ENCODE measurements around the gene CDIP1.
A peak's percentile ranks its signal among the peaks of the same experiment; 100 is the strongest.

CDIP1 gene

DNA sequence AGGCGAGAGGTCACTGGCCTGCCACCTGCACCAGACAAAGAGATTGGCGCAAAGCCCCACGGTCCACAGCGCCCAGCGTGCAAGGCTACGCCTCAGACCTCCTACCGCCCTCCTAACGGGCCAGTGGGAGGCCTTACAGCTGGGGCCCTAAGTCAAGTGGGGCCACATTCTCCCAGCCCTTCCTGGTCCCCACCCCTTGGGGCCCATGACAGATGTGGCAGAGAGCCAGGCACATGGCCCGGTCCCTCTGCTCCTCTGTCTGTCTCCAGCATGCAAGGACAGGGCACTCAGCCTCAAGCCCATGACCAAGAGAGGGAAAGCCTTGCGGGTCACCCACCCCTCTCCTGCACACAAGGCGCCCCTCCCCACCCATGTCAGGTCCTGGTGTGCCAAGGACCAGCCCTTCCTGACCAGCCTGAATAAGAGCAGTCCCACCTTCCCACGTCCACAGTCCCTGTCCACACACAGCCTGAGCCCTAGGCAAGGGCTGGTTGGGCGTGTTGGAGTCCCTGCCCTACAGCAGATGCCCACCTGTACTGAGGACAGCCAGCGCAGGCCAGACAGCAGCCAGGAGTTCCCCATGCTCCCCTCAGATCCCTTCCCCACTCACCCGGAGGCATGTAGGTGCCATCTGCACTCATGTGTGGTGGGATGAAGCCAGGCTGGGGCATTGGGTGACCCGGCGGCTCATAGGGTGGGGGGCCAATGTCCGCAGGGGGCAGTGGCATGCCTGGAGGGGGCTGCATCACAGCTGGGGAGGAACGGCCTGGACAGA is 25.3 kb downstream of the CDIP1 start:
- no peak for DNase-seq

DNA sequence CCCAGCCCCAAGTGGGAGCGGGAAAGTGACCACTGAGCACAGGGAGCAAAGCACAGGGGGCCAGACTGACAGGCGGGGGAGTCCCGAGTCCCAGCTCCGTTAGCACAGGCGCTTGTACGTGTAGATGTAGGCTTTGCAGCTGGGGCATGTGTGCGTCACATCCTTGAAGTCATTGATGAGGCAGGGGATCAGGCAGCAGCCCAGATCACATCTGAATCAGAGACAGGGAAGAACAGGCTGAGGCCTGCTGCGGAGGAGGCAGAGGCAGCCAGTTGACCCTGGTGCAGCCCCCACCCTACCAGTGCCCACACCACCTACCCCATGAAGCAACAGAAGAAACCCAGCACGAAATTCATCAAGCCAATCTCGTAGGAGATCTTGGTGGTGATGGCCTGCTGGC is 26.1 kb downstream of the CDIP1 start:
- DNase-seq, result no peak

DNA sequence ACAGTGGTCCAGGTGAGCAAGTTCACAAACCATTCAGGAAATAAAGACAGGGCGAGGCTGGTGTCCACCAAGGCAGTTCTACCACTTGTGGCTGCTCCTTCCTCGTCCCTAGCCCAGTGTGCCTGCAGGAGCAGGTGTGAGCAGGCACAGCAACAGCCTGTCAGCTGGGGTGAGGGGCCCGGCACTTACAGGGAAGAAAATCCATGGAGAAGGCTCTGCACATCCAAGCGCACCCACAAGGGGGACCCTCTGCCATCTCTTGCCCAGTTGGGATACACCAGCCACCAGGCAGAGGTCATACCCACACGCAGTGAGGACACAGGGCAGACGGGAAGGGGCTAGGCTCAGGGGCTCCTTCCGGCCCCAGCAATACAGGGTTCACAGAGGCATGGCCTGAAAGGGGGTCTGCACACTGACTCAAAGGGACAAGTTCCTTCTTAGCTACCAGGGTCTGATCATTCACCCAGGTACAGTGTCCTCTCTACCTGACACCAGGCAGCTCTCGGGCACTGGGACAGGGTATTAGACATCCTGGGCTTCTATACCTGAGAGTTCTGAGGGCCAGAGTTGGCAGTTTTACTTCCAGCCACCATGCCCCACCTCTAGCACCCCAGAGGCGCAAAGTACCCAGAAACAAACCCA is 27.0 kb downstream of the CDIP1 start:
- DNase-seq, result peak; percentile 43

DNA sequence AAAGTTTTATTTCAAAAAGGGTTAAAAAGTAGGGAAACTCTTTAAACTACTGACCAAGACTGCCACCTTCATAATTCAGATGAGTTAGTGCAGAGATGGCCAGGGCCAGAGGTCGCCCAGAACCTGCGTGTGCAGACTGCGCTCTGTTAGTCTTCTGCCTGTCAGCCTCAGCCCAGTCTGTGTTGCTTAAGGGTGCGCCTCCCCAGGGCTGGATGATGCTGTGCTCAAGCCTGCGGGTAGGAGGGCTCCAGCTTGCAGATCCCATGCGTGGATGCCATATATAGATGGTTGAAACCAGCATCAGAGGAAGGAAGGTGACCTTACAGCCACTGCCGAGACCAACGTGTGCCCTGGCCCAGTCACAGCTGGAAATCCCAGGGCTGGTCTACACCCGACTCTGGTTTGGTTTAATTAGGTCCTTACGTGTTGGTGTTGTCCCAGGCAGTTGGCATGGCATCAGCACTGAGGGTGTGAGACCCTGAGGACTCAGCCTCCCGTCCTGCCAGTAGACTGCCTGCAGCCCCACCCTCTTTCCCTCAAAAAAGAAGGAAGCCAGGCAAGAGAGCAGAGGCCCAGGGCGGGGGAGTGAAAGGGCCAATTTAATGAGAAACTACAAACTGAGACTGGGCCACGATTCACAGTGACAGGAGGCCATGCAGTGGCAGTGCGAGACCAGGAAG is 27.7 kb downstream of the CDIP1 start:
- DNase-seq, result no peak

DNA sequence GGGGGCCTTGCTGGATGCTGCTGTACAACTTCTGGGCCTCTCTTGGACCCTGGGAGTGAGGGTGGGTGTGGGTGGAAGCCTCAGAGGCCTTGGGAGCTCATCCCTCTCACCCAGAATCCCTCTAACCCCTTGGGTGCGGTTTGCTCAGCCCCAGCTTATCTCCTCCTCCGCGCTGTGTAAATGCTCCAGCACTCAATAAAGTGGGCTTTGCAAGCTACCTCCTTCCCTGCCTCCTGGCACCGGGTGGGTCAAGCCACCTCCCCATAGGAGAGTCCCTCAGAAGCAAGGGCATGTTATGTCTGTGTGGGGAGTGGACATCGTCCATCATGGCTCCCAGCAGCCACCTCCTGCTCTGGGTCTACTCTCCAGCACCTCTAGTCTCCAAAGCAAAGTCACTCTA is 28.4 kb downstream of the CDIP1 start:
- no peak for DNase-seq

DNA sequence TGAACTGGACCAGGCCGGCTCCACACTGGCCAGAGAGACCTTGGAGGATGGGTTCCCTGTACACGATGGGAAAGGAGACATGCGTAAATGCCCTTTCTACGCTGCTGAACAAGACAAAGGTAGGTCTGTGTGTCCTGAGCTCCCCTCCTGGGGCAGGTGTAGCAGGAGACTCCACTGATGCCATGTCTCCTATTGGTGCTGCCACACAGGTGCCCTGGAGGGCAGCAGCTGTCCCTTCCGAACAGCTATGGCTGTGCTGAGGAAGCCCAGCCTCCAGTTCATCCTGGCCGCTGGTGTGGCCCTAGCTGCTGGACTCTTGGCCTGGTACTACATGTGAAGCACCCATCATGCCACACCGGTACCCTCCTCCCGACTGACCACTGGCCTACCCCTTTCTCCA is 29.2 kb downstream of the CDIP1 start:
- DNase-seq, result no peak

DNA sequence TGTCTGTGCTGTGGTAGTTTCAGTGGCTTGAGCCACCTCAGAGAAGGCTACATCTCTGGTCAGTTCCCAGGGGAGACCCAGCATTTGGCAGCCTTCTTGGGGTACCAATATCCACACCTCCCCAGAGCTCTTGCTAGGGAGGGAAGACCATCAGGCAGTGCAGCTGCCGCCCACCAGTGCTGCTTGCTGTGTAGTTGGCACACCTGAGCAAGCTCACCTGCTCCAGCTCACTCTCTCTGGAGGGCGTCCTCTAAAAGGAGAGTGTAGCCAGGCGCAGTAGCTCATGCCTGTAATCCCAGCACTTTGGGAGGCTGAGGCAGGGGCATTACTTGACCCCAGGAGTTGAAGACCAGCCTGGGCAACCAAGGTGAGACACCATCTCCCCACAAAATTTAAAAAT is 29.8 kb downstream of the CDIP1 start:
- DNase-seq, result no peak

DNA sequence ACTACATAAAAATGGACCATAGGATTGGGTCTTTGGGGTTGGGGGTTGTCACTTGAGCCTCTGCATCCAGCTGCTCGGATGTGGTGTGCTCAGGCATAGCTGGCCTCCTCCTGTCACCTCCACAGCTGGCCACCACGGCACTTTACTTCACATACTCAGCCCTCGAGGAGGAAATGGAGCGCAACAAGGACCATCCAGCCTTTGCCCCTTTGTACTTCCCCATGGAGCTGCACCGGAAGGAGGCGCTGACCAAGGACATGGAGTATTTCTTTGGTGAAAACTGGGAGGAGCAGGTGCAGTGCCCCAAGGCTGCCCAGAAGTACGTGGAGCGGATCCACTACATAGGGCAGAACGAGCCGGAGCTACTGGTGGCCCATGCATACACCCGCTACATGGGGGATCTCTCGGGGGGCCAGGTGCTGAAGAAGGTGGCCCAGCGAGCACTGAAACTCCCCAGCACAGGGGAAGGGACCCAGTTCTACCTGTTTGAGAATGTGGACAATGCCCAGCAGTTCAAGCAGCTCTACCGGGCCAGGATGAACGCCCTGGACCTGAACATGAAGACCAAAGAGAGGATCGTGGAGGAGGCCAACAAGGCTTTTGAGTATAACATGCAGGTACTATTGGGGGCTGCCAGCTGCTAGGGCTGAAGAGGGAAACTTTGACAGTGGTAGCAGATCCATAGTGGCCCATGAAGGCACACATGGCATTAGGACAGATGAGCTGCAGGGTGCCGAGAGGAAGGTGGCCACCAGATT is 30.8 kb downstream of the CDIP1 start:
- no peak for DNase-seq

DNA sequence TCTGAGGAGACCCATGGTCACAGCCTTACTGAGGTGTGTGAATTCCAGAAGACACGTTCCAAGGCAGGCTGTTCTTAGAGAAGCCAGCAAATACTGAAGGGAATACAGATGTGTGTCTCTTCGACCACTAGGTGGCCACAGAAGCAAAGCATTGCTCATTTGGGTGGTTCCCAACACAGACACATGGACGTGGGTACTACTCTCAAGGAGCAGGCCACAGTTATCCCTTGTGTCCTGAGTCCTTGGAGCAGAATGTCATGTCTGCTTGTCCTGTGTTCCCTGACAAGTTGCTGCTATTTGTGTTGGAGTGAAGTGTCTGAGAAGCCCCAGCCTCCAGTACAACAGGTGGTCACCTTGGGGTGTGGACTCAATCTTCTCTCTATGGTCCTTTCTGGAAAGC is 32.1 kb downstream of the CDIP1 start:
- peak; percentile 63 for DNase-seq

DNA sequence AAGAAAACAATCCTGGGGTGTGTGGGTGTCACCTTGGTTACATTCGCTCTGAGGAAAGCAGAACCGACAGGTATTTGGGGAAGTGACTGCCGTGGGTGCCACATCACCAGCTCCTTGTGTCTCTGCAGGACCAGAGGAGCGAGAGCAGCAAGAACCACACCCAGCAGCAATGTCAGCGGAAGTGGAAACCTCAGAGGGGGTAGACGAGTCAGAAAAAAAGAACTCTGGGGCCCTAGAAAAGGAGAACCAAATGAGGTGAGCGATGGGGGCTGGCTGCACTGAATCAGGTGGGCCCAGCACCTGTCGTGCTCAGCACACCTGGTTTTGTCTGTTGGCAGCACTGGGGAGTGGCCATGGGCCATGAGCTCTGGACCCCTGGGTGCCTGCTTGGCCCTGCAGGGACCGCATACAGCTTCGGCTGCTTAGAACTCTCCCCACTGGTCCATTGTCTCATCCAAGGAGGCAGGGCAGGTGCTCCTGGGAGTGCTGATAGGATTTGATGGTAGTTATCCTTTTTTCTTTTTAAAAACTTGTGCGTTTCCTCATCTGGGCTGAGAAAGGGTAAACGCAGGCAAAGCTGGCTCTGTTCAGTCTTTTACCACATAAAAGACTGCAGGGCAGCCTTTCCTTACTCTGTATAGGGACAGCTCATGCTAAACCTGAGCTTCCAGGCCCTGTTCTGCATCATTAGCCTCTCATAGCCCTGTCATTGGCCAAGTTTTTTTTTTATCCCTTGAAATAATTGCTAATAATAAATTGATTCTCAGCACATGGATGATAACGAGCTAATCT is 33.0 kb downstream of the CDIP1 start:
- peak; percentile 74 for DNase-seq

DNA sequence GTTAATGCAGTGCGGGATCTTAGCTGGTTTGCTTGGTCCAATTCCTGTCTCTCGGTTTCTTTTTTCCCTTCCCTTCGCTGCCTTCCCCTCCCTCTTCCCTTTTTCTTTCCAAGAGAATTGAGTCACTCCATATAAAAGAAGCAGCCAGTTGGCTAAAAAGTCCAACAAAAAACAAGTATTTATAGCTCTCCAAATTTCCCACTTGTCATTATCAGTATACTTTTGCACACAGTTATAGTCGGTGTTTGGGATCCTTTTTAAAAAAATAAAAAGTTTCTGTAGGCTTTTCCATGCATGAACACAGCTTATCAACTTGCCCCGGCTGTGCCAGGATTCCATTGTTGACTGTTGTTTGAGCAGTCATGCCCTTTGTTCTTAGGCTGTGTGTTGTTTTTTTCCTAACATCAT is 37.5 kb downstream of the CDIP1 start:
- no peak for DNase-seq

DNA sequence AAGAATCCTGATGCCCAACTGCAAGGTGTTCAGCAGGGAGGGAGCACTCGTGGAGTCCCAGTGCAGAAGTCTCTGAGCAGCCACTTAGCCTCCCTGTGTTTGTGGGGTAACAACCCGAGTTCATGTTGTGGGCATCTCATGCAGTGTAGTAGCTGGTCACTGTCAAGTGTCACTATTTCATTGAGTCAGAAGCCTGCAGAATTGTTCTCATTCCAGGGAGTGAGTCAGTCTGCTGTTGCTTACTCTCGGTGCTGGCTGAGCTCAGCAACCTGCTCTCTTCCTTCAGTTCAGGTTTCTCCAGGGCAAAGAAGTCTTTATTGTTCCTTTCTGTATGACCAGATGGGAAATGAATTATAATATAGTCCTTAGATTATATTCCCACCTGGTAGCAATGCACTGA is 38.3 kb downstream of the CDIP1 start:
- DNase-seq, result no peak

DNA sequence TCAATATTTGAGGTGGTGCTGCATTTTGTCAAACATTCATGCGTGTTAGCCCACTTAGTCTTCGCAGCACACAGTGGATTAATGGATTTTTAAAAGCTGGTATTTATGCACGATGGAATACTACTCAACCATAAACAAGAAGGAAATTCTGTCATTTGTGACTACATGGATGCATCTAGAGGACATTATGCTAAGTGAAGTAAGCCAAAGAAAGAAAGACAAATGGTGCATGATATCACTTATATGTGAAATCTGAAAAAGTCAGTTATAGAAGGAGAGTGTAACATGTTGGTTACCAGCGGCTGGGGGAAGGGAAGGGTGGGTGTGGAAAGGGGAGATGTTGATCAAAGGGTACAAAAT is 39.4 kb downstream of the CDIP1 start:
- no peak for DNase-seq

DNA sequence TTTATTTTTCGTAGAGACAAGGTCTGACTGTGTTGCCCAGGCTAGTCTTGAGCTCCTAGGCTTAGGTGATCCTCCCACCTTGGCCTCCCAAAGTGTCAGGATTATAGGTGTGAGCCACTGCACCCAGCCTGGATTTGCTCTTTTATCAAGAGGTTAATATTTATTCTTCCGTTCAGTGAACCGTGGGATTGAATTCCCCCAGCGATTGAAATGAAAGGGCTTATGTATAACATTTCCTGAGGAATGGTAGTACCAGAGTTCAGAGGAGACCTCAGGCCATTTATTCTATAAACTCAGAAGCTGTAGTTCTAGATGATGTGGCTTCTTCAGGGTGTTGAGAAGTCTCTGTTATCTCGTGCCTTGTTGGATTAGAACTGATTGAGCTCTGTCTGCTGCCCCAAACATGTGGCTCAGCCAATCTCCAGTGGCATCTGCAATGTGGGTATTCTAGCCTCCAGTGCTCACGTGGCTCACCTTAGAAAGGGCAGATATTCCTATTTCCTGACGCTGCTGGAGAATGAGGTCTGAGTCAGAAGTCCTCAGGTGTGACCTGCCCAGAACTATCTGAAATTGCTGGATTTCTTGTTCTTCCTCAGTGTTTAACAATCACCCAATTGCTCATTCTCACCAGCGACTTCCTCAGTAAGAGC is 39.9 kb downstream of the CDIP1 start:
- no peak for DNase-seq

DNA sequence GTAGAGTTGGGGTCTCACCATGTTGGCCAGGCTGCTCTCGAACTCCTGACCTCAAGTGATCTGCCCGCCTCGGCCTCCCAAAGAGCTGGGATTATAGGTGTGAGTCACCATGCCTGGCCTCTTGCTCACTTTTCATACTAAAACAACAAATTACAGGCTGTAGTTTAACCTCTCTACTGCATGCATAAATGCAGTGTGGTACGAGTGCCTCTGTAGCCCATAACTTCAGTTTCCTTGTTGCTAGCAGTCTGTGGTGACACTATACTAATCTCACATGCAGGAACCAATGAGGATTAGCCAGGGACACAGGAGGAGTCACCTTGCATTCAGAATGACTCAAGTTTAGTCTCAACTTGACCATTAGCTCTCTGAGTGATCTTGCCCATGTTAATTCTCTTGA is 42.3 kb downstream of the CDIP1 start:
- DNase-seq, result no peak

DNA sequence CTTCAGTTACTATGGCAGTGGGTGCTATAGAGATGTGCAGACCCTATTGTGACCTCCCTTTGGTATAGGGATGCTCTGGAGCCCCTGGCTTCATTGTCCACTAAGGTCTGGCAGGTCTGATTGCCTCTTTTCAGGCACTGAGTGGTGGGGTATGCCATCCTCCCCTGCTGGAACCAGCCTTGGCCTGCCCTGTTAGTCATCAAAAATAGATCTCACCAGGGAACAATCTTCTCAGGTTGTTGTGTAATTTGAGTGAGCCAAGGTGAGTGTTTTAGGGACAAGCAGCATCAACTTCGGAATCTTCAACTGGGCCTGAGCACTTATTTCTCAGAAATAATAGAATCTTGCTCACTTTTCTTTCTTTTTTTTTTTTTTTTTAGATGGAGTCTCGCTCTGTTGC is 42.8 kb downstream of the CDIP1 start:
- DNase-seq, result no peak

DNA sequence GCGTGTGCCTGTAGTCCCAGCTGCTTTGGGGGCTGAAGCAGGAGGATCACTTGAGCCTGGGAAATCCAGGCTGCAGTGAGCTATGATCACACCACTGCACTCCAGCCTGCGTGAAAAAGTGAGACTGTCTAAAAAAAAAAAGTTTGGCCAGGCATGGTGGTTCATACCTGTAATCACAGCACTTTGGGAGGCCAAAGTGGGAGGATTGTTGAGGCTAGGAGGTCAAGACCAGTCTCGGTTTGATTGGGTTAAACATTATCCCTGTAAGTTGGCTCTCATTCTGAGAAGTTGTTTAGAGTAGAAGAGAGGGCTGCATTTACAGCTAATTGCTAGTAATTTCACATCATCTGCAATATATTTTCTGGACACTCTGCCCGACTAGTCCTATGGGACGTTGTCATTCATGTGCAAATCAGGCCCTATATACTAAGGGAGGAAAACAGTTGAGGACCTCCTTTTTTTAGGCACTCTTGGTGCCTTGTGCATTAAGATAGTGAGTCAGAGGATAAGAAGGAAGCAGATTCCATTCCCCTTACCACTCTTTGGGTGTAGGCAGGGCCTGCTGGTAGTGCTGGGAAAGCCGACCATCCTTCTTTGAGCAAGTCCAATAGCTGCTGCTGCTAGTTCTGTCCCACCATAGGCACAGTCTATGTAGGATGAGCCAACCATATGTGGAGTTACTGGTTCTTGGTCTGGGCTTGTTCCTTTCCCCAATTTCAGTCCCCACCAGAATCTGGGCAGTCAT is 43.7 kb downstream of the CDIP1 start:
- no peak for DNase-seq

DNA sequence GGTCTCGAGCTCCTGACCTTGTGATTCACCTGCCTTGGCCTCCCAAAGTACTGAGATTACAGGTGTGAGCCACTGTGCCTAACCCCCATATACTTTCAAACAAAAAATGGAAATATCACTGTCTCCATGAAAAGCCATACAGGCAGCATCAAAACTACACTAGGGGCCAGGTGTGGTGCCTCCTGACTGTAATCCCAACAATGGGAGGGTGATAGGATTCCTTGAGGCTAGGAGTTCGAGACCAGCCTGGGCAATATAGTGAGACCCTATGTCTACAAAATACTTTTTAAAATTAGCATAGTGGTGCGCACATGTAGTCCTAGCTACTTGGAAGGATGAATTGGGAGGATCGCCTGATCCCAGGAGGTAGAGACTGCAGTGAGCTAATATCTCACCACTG is 46.7 kb downstream of the CDIP1 start:
- no peak for DNase-seq

DNA sequence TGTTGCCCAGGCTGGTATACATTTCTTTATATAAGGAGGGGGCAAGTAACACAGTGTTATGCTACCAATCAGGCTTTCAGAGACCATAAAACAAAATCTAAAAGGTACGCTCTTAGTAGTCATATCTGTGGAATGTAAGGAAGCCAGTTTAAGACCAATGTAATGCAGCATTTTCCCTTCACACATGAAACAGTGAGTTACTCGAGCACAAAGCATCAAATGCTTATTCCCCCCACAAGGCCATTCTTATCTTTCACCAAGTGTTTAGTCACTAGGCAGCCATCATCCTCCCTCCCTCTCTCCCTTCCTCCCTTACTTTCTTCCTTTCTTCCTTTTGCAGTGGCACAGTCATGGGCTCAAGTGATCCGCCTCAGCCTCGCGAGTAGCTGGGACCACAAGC is 49.5 kb downstream of the CDIP1 start:
- no peak for DNase-seq

DNA sequence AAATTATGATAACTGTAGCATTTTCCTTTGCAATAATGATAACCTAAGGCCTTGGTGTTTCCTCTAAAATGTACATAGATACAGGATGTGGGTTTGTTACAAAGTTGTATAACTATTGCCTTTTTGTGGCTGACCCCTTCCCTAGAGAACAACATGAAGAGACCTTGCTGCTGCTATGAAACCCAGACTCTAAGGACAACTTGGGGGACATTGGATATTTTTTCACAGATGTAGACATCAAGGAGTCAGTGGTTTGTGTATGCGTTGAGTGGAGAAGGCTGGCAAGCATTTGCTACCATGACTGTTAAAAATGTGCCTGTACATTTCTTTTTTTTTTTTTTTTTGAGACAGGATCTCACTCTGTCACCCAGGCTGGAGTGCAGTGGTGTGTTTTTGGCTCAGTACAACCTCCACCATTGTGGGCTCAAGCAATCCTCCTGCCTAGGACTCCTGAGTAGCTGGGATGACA is 50.0 kb downstream of the CDIP1 start:
- no peak for DNase-seq

DNA sequence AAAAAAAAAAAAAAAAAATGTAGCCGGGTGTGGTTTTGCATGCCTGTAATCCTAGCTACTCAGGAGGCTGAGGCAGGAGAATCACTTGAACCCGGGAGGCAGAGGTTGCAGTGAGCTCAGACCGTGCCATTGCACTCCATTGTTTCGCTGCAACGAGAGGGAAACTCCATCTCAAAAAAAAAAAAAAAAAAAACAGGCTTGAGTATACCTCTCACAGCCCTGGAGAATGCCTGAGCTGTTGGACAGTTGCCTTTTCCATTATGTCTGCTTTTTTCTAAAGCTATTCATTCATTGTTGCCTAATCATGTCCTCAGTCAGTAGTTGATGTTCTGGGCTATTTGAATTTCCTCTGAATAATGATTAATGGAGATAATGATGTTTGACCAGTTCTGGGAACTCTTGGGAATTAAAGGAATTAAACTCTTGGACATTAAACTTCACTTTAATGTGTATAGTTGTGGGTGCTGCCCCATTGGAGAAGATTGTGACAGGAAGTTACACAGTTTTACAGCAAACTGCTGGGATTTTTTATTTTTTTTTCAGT is 50.5 kb downstream of the CDIP1 start:
- no peak for DNase-seq

All from stimulated activated CD8-positive, alpha-beta memory T cell treated with anti-CD3 and anti-CD28 coated beads, Interleukin-4, amount 100 ng/mL, for 48 hours (primary cell).